ENCODE data around the gene STAU1. TPM values are rescaled to one million over a fixed set of nuclear protein-coding genes. Genes with fewer than 3 reads are reported as not detected.
A peak's percentile ranks its signal among the peaks of the same experiment; 100 is the strongest.
"Not testable (repeated sequence)": the region's sequence is repeated elsewhere in the genome, so short reads cannot be mapped to it uniquely, and the experiment has no call there.

Gene STAU1
- total RNA-seq, result 47.4 TPM

GRCh38 chr20:49187851-49188641 is at the start of gene STAU1:
Gene STAU1, minus strand, starts transcription at chr20:49188334. Its CDS starts 22,133 bp downstream, at chr20:49166201.
- DNase-seq, result peak; percentile 99

GRCh38 chr20:49237531-49237930 is 49.4 kb upstream of the STAU1 start:
- no peak for DNase-seq

- DNase-seq, result no peak
These were observed 48.2 kb upstream of the STAU1 start for GRCh38 chr20:49236301-49236700.

GRCh38 chr20:49234831-49235230 is 46.7 kb upstream of the STAU1 start:
- DNase-seq, result no peak

GRCh38 chr20:49233226-49233625 is 45.1 kb upstream of the STAU1 start:
- DNase-seq, result no peak

- peak; percentile 83 for DNase-seq
These were observed 43.3 kb upstream of the STAU1 start for GRCh38 chr20:49231471-49231870.

GRCh38 chr20:49230561-49231133 is 42.5 kb upstream of the STAU1 start:
- DNase-seq, result peak; percentile 93

GRCh38 chr20:49230021-49230420 is 41.9 kb upstream of the STAU1 start:
- DNase-seq, result peak; percentile 60

GRCh38 chr20:49229381-49229780 is 41.2 kb upstream of the STAU1 start:
- DNase-seq, result no peak

- DNase-seq, result peak; percentile 93
These were observed 40.5 kb upstream of the STAU1 start for GRCh38 chr20:49228676-49229075.

- DNase-seq, result no peak
These were observed 37.8 kb upstream of the STAU1 start for GRCh38 chr20:49225896-49226295.

- DNase-seq, result no peak
These were observed 32.0 kb upstream of the STAU1 start for GRCh38 chr20:49219924-49220831.

- DNase-seq, result peak; percentile 100
These were observed 31.2 kb upstream of the STAU1 start, which contains the start of gene DDX27 for GRCh38 chr20:49219091-49219923. Gene DDX27, plus strand, starts transcription at chr20:49219416. Its CDS starts 33 bp downstream, at chr20:49219449.

GRCh38 chr20:49218739-49219090 is 30.6 kb upstream of the STAU1 start:
- DNase-seq, result not testable (repeated sequence)

- peak; percentile 96 for DNase-seq
These were observed 29.0 kb upstream of the STAU1 start for GRCh38 chr20:49216991-49217578.

- no peak for DNase-seq
These were observed 27.1 kb upstream of the STAU1 start for GRCh38 chr20:49215232-49215631.

GRCh38 chr20:49214571-49214970 is 26.4 kb upstream of the STAU1 start:
- no peak for DNase-seq

- no peak for DNase-seq
These were observed 22.6 kb upstream of the STAU1 start for GRCh38 chr20:49210757-49211110.

- peak; percentile 54 for DNase-seq
These were observed 22.1 kb upstream of the STAU1 start for GRCh38 chr20:49210101-49210756.

GRCh38 chr20:49207076-49207475 is 18.9 kb upstream of the STAU1 start:
- no peak for DNase-seq

- DNase-seq, result no peak
These were observed 15.6 kb upstream of the STAU1 start for GRCh38 chr20:49203746-49204145.

Data from tongue (tissue), 2 donors.